H1 (cell line): Measurements from ENCODE around the gene RND3. TPM values are rescaled to one million over a fixed set of nuclear protein-coding genes. Genes with fewer than 3 reads are reported as not detected.

Experiments used
- CTCF ChIA-PET: fragments of 300-600 bp; sonication (Branson Sonifier 250); formaldehyde crosslinking; loops from one replicate; lab custom pipeline; 2021; ENCODE audit not compliant: partially characterized antibody; lab: Charles Lee
- POLR2A ChIA-PET: fragments of 300-600 bp; sonication (Branson Sonifier 250); formaldehyde crosslinking; loops from one replicate; lab custom pipeline; 2021; ENCODE audit warnings: inconsistent platforms; ENCODE audit not compliant: partially characterized antibody; lab: Charles Lee
- DNase-seq, 2 experiments: peaks; one replicate each; pipeline versions ENCODE4 v3.0.0 to v3.0.0-alpha.2; 2010 to 2022; ENCODE audit warnings: low spot score in 2 of 2, low read depth in 1 of 2, mixed read lengths in 1 of 2
- FAIRE-seq: peaks from 2 replicates; lab custom pipeline; 2011; peaks lifted over from hg19 to GRCh38; lab: Jason Lieb, UNC
- H2AFZ ChIP-seq: 2 replicates; pipeline ENCODE4 v1.8.1; 2012; ENCODE audit warnings: low read length, inconsistent platforms
- H2AK5ac ChIP-seq: 2 replicates; pipeline ENCODE4 v1.6.1; 2013; ENCODE audit warnings: low read depth, low read length
- H2BK120ac ChIP-seq: replicated peaks from 2 replicates; pipeline ENCODE3; 2013; ENCODE audit warnings: low read depth, low read length, inconsistent platforms
- H2BK12ac ChIP-seq: 2 replicates; pipeline ENCODE4 v1.6.1; 2013; ENCODE audit warnings: low read depth, low read length
- H2BK15ac ChIP-seq: 2 replicates; pipeline ENCODE4 v1.6.1; 2013; ENCODE audit warnings: low read length
- H2BK20ac ChIP-seq: 2 replicates; pipeline ENCODE4 v1.6.1; 2013; ENCODE audit warnings: low read length
- H2BK5ac ChIP-seq: 2 replicates; pipeline ENCODE4 v1.6.1; 2013; ENCODE audit warnings: low read depth, low read length
- H3K14ac ChIP-seq: 2 replicates; pipeline ENCODE4 v1.6.1; 2013; ENCODE audit warnings: inconsistent platforms; ENCODE audit not compliant: insufficient read length
- H3K18ac ChIP-seq: 2 replicates; pipeline ENCODE4 v1.6.1; 2013; ENCODE audit warnings: low read length; ENCODE audit errors: extremely low read depth
- H3K23ac ChIP-seq: 2 replicates; pipeline ENCODE4 v1.6.1; 2013; ENCODE audit warnings: inconsistent platforms; ENCODE audit not compliant: insufficient read length
- H3K23me2 ChIP-seq: 2 replicates; pipeline ENCODE4 v1.6.1; 2013; ENCODE audit warnings: low read depth, low read length
- H3K27ac ChIP-seq: 2 replicates; pipeline ENCODE4 v1.6.1; 2011; ENCODE audit warnings: low read depth, low read length, inconsistent platforms
- H3K27me3 ChIP-seq, 4 experiments: replicated peaks in 1 of 4; 1 replicate in 1 of 4; 2 replicates in 3 of 4; pipeline versions ENCODE4 v1.6.1 to v1.8.1; 2011 to 2013; ENCODE audit warnings: low read length in 3 of 4, mild to moderate bottlenecking in 3 of 4, inconsistent platforms in 2 of 4, mixed read lengths in 2 of 4, moderate library complexity in 1 of 4; ENCODE audit not compliant: control insufficient read depth in 3 of 4, insufficient read depth in 3 of 4; ENCODE audit errors: extremely low read depth in 1 of 4
- H3K36me3 ChIP-seq, 4 experiments: 2 replicates each; pipeline versions ENCODE4 v1.6.1 to v1.8.1; 2011 to 2013; ENCODE audit warnings: mild to moderate bottlenecking in 4 of 4, low read length in 3 of 4, moderate library complexity in 2 of 4, control low read depth in 1 of 4, inconsistent platforms in 1 of 4; ENCODE audit not compliant: insufficient read depth in 4 of 4, control insufficient read depth in 2 of 4
- H3K4ac ChIP-seq: replicated peaks from 2 replicates; pipeline ENCODE3; 2013; ENCODE audit warnings: low read length, low read depth, mixed read lengths, inconsistent platforms; ENCODE audit not compliant: insufficient read length
- H3K4me1 ChIP-seq, 4 experiments: replicated peaks in 1 of 4; 1 replicate in 1 of 4; 2 replicates in 3 of 4; pipeline versions ENCODE4 v1.6.1 to v1.8.1; 2011 to 2013; ENCODE audit warnings: low read length in 3 of 4, inconsistent platforms in 2 of 4, mixed read lengths in 1 of 4; ENCODE audit not compliant: insufficient read depth in 4 of 4, control insufficient read depth in 3 of 4
- H3K4me2 ChIP-seq, 2 experiments: 2 replicates each; pipeline versions ENCODE4 v1.6.1 to v1.8.1; 2011 to 2013; ENCODE audit warnings: low read depth in 2 of 2, low read length in 2 of 2, control low read depth in 1 of 2, inconsistent platforms in 1 of 2, mild to moderate bottlenecking in 1 of 2; ENCODE audit not compliant: insufficient read depth in 1 of 2
- H3K4me3 ChIP-seq, 4 experiments: fragments of 200-600, 300-600 bp in 1 of 4; sonication (generic), shearing (Covaris generic), sonication (Bioruptor Twin) in 1 of 4; 2 replicates each; pipeline versions ENCODE4 v1.5.1 to v1.8.1; 2011 to 2016; ENCODE audit warnings: low read length in 4 of 4, low read depth in 3 of 4, control low read depth in 2 of 4, inconsistent platforms in 2 of 4, mild to moderate bottlenecking in 2 of 4, mixed read lengths in 1 of 4, moderate library complexity in 1 of 4; ENCODE audit not compliant: insufficient read depth in 2 of 4; ENCODE audit errors: extremely low read depth in 1 of 4
- H3K56ac ChIP-seq: replicated peaks from 2 replicates; pipeline ENCODE3; 2013; ENCODE audit warnings: low read depth, mild to moderate bottlenecking, mixed read lengths, low read length, inconsistent platforms; ENCODE audit not compliant: insufficient read length
- H3K79me1 ChIP-seq: 2 replicates; pipeline ENCODE4 v1.6.1; 2013; ENCODE audit warnings: low read depth, low read length, control low read depth
- H3K79me2 ChIP-seq, 2 experiments: 2 replicates each; pipeline versions ENCODE4 v1.6.1 to v1.8.1; 2012 to 2013; ENCODE audit warnings: low read length in 2 of 2, mild to moderate bottlenecking in 2 of 2, inconsistent platforms in 1 of 2; ENCODE audit not compliant: insufficient read depth in 2 of 2, control insufficient read depth in 1 of 2
- H3K9ac ChIP-seq, 4 experiments: replicated peaks in 1 of 4; 1 replicate in 1 of 4; 2 replicates in 3 of 4; pipeline versions ENCODE4 v1.6.1 to v1.8.1; 2011 to 2013; ENCODE audit warnings: low read depth in 3 of 4, low read length in 3 of 4, control low read depth in 2 of 4, mild to moderate bottlenecking in 2 of 4, moderate library complexity in 2 of 4, inconsistent platforms in 1 of 4; ENCODE audit errors: extremely low read depth in 1 of 4
- H3K9me3 ChIP-seq, 2 experiments: 2 replicates each; pipeline versions ENCODE4 v1.6.1 to v1.8.1; 2012 to 2013; ENCODE audit warnings: mild to moderate bottlenecking in 2 of 2, moderate library complexity in 2 of 2, control low read depth in 1 of 2, inconsistent platforms in 1 of 2, low read depth in 1 of 2, low read length in 1 of 2, mixed read lengths in 1 of 2; ENCODE audit not compliant: insufficient read depth in 2 of 2
- H4K20me1 ChIP-seq, 2 experiments: replicated peaks in 1 of 2; 2 replicates each; pipeline versions ENCODE3 to v1.8.1; 2011 to 2013; ENCODE audit warnings: inconsistent platforms in 2 of 2, low read length in 2 of 2, mild to moderate bottlenecking in 1 of 2; ENCODE audit not compliant: insufficient read depth in 2 of 2, control insufficient read depth in 1 of 2
- H4K5ac ChIP-seq: 2 replicates; pipeline ENCODE4 v1.6.1; 2013; ENCODE audit warnings: low read length, low read depth, mixed read lengths, inconsistent platforms; ENCODE audit not compliant: insufficient read length
- H4K8ac ChIP-seq: 2 replicates; pipeline ENCODE4 v1.8.0; 2013; ENCODE audit warnings: mild to moderate bottlenecking, moderate library complexity, low read length, inconsistent platforms; ENCODE audit not compliant: insufficient read depth; ENCODE audit errors: extremely low read depth
- H4K91ac ChIP-seq: replicated peaks from 2 replicates; pipeline ENCODE3; 2013; ENCODE audit warnings: low read length, mixed read lengths, inconsistent platforms; ENCODE audit not compliant: insufficient read length
- BRCA1 ChIP-seq: IDR thresholded peaks from 2 replicates; pipeline ENCODE4 v1.6.1; 2012; ENCODE audit warnings: low read depth, low read length, improper control_type of control experiment
- CBX5 ChIP-seq: fragments of 300-800, 300-1000 bp; sonication (generic); IDR thresholded peaks from 2 replicates; pipeline ENCODE4 v1.7.1; 2016; ENCODE audit warnings: antibody characterized with exemption, low read length, low read depth
- CEBPB ChIP-seq: IDR thresholded peaks from 2 replicates; pipeline ENCODE4 v1.6.1; 2012; ENCODE audit warnings: low read depth, low read length
- KDM1A ChIP-seq: fragments of 200-600, 300-600 bp; sonication (generic); IDR thresholded peaks from 2 replicates; pipeline ENCODE4 v1.7.1; 2016; ENCODE audit warnings: mild to moderate bottlenecking, low read length, borderline replicate concordance
- NANOG ChIP-seq: IDR thresholded peaks from 2 replicates; pipeline ENCODE4 v1.6.1; 2011; ENCODE audit warnings: low read length, low read depth, mild to moderate bottlenecking, inconsistent platforms; ENCODE audit not compliant: insufficient read depth, poor library complexity, severe bottlenecking
- RAD21 ChIP-seq, 2 experiments: IDR thresholded peaks in 1 of 2; conservative IDR thresholded peaks in 1 of 2; 2 replicates each; pipeline ENCODE4 v1.6.1; 2011; ENCODE audit warnings: low read depth in 2 of 2, low read length in 2 of 2, improper control_type of control experiment in 1 of 2, inconsistent platforms in 1 of 2, mild to moderate bottlenecking in 1 of 2, moderate library complexity in 1 of 2
- SIN3A ChIP-seq, 2 experiments: IDR thresholded peaks in 1 of 2; conservative IDR thresholded peaks in 1 of 2; 2 replicates each; pipeline ENCODE4 v1.6.1; 2011 to 2012; ENCODE audit warnings: low read length in 2 of 2, improper control_type of control experiment in 1 of 2, low read depth in 1 of 2, mild to moderate bottlenecking in 1 of 2
- SIRT6 ChIP-seq: IDR thresholded peaks from one replicate; pipeline ENCODE4 v1.7.1; 2012; ENCODE audit warnings: low read length, inconsistent platforms
- SIX5 ChIP-seq: IDR thresholded peaks from 2 replicates; pipeline ENCODE4 v1.6.1; 2011; ENCODE audit warnings: mild to moderate bottlenecking, low read depth, low read length
- SP1 ChIP-seq: IDR thresholded peaks from 2 replicates; pipeline ENCODE4 v1.6.1; 2011; ENCODE audit warnings: low read depth, low read length
- TAF1 ChIP-seq: IDR thresholded peaks from 2 replicates; pipeline ENCODE4 v1.6.1; 2011; ENCODE audit warnings: mild to moderate bottlenecking, low read depth, low read length
- TCF12 ChIP-seq: IDR thresholded peaks from 2 replicates; pipeline ENCODE4 v1.6.1; 2011; ENCODE audit warnings: low read depth, mild to moderate bottlenecking, low read length
- polyA plus RNA-seq, 7 experiments: library from polyadenylated mRNA; depleted of rRNA in 3 of 7; stranded (reverse) in 5 of 7; unstranded in 2 of 7; fragments of >200 nt in 5 of 7; fragments of 200-250 nt in 2 of 7; gene quantifications; 1 replicate in 5 of 7; 2 replicates in 1 of 7; 4 replicates in 1 of 7; pipeline versions ENCODE4 v1.2.1 to v1.2.3, GENCODE V29; 2011 to 2013; ENCODE audit warnings: missing spikeins in 2 of 7, mixed read lengths in 2 of 7
- total RNA-seq: library from RNA; stranded (reverse); fragmentation: NEBNext Ultra II Directional; extraction: Animal tissue kit (Norgen Biotek cat#: 25700); gene quantifications from 2 replicates; pipeline ENCODE4 v1.2.1, GENCODE V29; 2021
- TF ChIP-seq, protein P1 (sequence below): IDR thresholded peaks from 2 replicates; pipeline ENCODE4 v1.6.1; 2012; ENCODE audit warnings: inconsistent platforms
- TF ChIP-seq, protein P2 (sequence below): IDR thresholded peaks from 2 replicates; pipeline ENCODE4 v1.6.1; 2012; ENCODE audit warnings: low read length, inconsistent platforms

The RND3 gene
- total and polyA plus RNA-seq, 2 of the 8 experiments (the other 6 are each of a cell fraction or from before 2014, with no cell fraction given) = 12.2 to 25.6 TPM

DNA sequence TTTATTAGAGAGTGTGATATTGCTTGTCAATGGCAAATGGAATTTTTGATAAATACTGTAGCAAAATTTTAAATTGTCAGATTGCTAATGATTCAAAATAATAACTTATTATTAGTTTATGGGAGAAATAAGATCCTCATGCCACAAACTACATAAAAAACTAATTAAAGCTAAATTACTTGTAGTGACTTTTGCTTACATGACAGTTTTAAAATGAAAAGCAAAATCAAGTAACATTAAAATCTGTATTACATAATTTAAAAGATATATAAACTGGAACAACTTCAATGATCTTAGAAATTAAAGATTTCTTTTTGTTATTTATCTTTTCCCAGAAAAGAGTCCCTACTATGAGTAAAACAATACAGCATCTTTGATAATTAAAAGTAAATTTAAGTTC is 17.7 kb upstream of the RND3 start:
- Histone ChIP-seq H3K79me2 (no peaks in the 10 kb centered on the region), H2BK5ac (no peak overlapping the region), H2BK12ac (no peak overlapping the region), H3K4me2 (no peak overlapping the region), H3K9me3 (no peaks in the 10 kb centered on the region), H3K23me2 (no peaks in the 10 kb centered on the region), H3K27me3 (no peaks in the 10 kb centered on the region), H2BK120ac (no peak overlapping the region), H3K4me1 (no peaks in the 10 kb centered on the region), H4K5ac (no peak overlapping the region), H3K56ac (no peak overlapping the region), H3K4ac (no peak overlapping the region), H3K27ac (no peak overlapping the region), H3K36me3 (no peaks in the 10 kb centered on the region), H3K79me1 (no peaks in the 10 kb centered on the region), H4K8ac (no peak overlapping the region), H3K4me3 (no peak overlapping the region), H3K9ac (no peak overlapping the region), H3K23ac (no peak overlapping the region), H3K18ac (no peak overlapping the region), H2BK20ac (no peak overlapping the region), H2BK15ac (no peak overlapping the region), H2AFZ (no peak overlapping the region), H4K91ac (no peak overlapping the region), H4K20me1 (no peaks in the 10 kb centered on the region), H3K14ac (no peak overlapping the region), H2AK5ac (no peak overlapping the region)
- ChIA-PET CTCF (interaction anchor here (0.6 kb wide), 1 partner anchor 35 kb away, joined by 3 read pairs; no protein-coding TSS in a partner anchor), POLR2A (no interaction called here)
- FAIRE-seq (no peak), DNase-seq (no peak)
- no peak for TF ChIP-seq NANOG
- TF ChIP-seq TCF12 = no peak
- TF ChIP-seq SIX5 = no peak
- no peak for TF ChIP-seq CEBPB
- TF ChIP-seq CBX5 = no peak
- TF ChIP-seq, protein P1, sequence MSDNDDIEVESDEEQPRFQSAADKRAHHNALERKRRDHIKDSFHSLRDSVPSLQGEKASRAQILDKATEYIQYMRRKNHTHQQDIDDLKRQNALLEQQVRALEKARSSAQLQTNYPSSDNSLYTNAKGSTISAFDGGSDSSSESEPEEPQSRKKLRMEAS = no peak
- TF ChIP-seq, protein P2, sequence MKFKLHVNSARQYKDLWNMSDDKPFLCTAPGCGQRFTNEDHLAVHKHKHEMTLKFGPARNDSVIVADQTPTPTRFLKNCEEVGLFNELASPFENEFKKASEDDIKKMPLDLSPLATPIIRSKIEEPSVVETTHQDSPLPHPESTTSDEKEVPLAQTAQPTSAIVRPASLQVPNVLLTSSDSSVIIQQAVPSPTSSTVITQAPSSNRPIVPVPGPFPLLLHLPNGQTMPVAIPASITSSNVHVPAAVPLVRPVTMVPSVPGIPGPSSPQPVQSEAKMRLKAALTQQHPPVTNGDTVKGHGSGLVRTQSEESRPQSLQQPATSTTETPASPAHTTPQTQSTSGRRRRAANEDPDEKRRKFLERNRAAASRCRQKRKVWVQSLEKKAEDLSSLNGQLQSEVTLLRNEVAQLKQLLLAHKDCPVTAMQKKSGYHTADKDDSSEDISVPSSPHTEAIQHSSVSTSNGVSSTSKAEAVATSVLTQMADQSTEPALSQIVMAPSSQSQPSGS = no peak
- no peak for TF ChIP-seq TAF1
- TF ChIP-seq SIRT6 = no peak
- TF ChIP-seq SIN3A (conservative IDR thresholded peaks at IDR 0.05 in 1 of 2, IDR thresholded peaks at IDR 0.05 in 1 of 2; ENCODE audit: low read depth in 1 of 2, low read length in 2 of 2) = no peak
- TF ChIP-seq KDM1A = no peak
- TF ChIP-seq RAD21 (IDR thresholded peaks at IDR 0.05 in 1 of 2, conservative IDR thresholded peaks at IDR 0.05 in 1 of 2; ENCODE audit: low read depth in 2 of 2, low read length in 2 of 2) = no peak
- TF ChIP-seq SP1 = no peak
- TF ChIP-seq BRCA1 = no peak
